ENCODE measurements around the gene LMOD1.

- TF ChIP-seq CTCF (IDR thresholded peaks at IDR 0.05): no peak
- no peak for TF ChIP-seq POLR2A (IDR thresholded peaks at IDR 0.05)
Observed at GRCh38 chr1:201945863-201946223, 505 bp downstream of the LMOD1 start.
